SK-N-SH (cell line): ENCODE results near the gene OCIAD2. TPM values are rescaled to one million over a fixed set of nuclear protein-coding genes. Genes with fewer than 3 reads are reported as not detected.

Experiments
- CTCF ChIA-PET: fragments of 300-600, 350-600 bp; formaldehyde crosslinking; extraction: SDS; loops from one replicate; lab custom pipeline; 2021; lab: Yijun Ruan, JAX
- POLR2A ChIA-PET: fragments of 350-600 bp; sonication (Branson Sonifier 250); formaldehyde crosslinking; extraction: SDS; loops from one replicate; lab custom pipeline; 2020; ENCODE audit warnings: antibody characterized with exemption, inconsistent platforms; lab: Yijun Ruan, JAX
- DNase-seq: peaks from one replicate; pipeline ENCODE4 v3.0.0; 2012
- H2AFZ ChIP-seq: fragments of 200-600 bp; sonication (generic); 2 replicates; pipeline ENCODE4 v1.8.1; 2016; ENCODE audit warnings: antibody characterized with exemption, mild to moderate bottlenecking, low read depth
- H3F3A ChIP-seq: fragments of 200-600 bp; sonication (generic); replicated peaks from 2 replicates; pipeline ENCODE3; 2016; ENCODE audit warnings: antibody characterized with exemption, mild to moderate bottlenecking; ENCODE audit not compliant: insufficient read depth
- H3K27ac ChIP-seq, 2 experiments: fragments of 200-500 bp in 1 of 2; fragments of 200-600 bp in 1 of 2; sonication (Bioruptor generic) in 1 of 2; sonication (generic), shearing (Covaris generic) in 1 of 2; 2 replicates each; pipeline versions ENCODE4 v1.5.1 to v1.6.1; 2014 to 2016; ENCODE audit warnings: low read depth in 2 of 2, inconsistent platforms in 1 of 2, low read length in 1 of 2, mild to moderate bottlenecking in 1 of 2, mixed read lengths in 1 of 2
- H3K27me3 ChIP-seq: fragments of 200-600 bp; sonication (generic), shearing (Covaris generic); 2 replicates; pipeline ENCODE4 v1.6.1; 2016; ENCODE audit warnings: mixed run types; ENCODE audit not compliant: insufficient read depth
- H3K36me3 ChIP-seq, 2 experiments: fragments of 200-500 bp in 1 of 2; fragments of 200-600 bp in 1 of 2; sonication (Bioruptor generic) in 1 of 2; sonication (generic) in 1 of 2; replicated peaks in 1 of 2; 2 replicates each; pipeline versions ENCODE3 to v1.5.1; 2014 to 2016; ENCODE audit warnings: low read length in 1 of 2, mild to moderate bottlenecking in 1 of 2; ENCODE audit not compliant: insufficient read depth in 2 of 2, control insufficient read depth in 1 of 2
- H3K4me1 ChIP-seq, 2 experiments: fragments of 200-500 bp in 1 of 2; fragments of 200-600 bp in 1 of 2; sonication (Bioruptor generic) in 1 of 2; sonication (generic), shearing (Covaris generic) in 1 of 2; 2 replicates each; pipeline versions ENCODE4 v1.5.1 to v1.6.1; 2014 to 2016; ENCODE audit warnings: low read depth in 1 of 2, low read length in 1 of 2, mixed run types in 1 of 2; ENCODE audit not compliant: insufficient read depth in 2 of 2, control insufficient read depth in 1 of 2
- H3K4me2 ChIP-seq: fragments of 200-600 bp; sonication (generic), shearing (Covaris generic); 2 replicates; pipeline ENCODE4 v1.6.1; 2017; ENCODE audit warnings: mixed run types
- H3K4me3 ChIP-seq, 2 experiments: fragments of 200-500 bp in 1 of 2; fragments of 200-600 bp in 1 of 2; sonication (Bioruptor generic) in 1 of 2; sonication (generic), shearing (Covaris generic) in 1 of 2; 2 replicates each; pipeline versions ENCODE4 v1.5.1 to v1.8.1; 2014 to 2016; ENCODE audit warnings: low read depth in 2 of 2, inconsistent platforms in 1 of 2, low read length in 1 of 2, mild to moderate bottlenecking in 1 of 2, mixed read lengths in 1 of 2, moderate library complexity in 1 of 2
- H3K79me2 ChIP-seq: fragments of 200-600 bp; sonication (generic); 2 replicates; pipeline ENCODE4 v1.8.1; 2017; ENCODE audit warnings: mild to moderate bottlenecking; ENCODE audit not compliant: insufficient read depth
- H3K9ac ChIP-seq: fragments of 200-600 bp; sonication (generic); 2 replicates; pipeline ENCODE4 v1.6.1; 2017; ENCODE audit warnings: mixed run types
- H3K9me2 ChIP-seq: fragments of 200-600 bp; sonication (generic); 2 replicates; pipeline ENCODE4 v1.6.1; 2017; ENCODE audit warnings: mixed run types
- H3K9me3 ChIP-seq: fragments of 200-600 bp; sonication (generic); 2 replicates; pipeline ENCODE4 v1.6.1; 2017; ENCODE audit warnings: mixed run types, mild to moderate bottlenecking, moderate library complexity
- H4K20me1 ChIP-seq: fragments of 200-600 bp; sonication (generic); 2 replicates; pipeline ENCODE4 v1.6.1; 2017; ENCODE audit warnings: mild to moderate bottlenecking, mixed run types; ENCODE audit not compliant: insufficient read depth
- CHD2 ChIP-seq: fragments of 150-350 bp; IDR thresholded peaks from 2 replicates; pipeline ENCODE4 v1.6.1; 2018; ENCODE audit warnings: low read length; ENCODE audit not compliant: partially characterized antibody
- ELF1 ChIP-seq: IDR thresholded peaks from 2 replicates; pipeline ENCODE4 v1.4.0; 2012
- EP300 ChIP-seq, 2 experiments: IDR thresholded peaks; 2 replicates each; pipeline versions ENCODE4 v1.4.0 to v1.6.1; 2012; ENCODE audit warnings: borderline replicate concordance in 1 of 2, low read depth in 1 of 2, low read length in 1 of 2
- EZH2phosphoT487 ChIP-seq: fragments of 200-600 bp; sonication (generic); IDR thresholded peaks from 2 replicates; pipeline ENCODE4 v1.6.1; 2017; ENCODE audit warnings: low read depth, mixed run types, mild to moderate bottlenecking, antibody characterized with exemption, moderate library complexity, borderline replicate concordance
- FOXM1 ChIP-seq: IDR thresholded peaks from 2 replicates; pipeline ENCODE4 v1.4.0; 2012; ENCODE audit warnings: low read depth, mild to moderate bottlenecking
- GABPA ChIP-seq: IDR thresholded peaks from 2 replicates; pipeline ENCODE4 v1.4.0; 2012; ENCODE audit warnings: low read depth, mild to moderate bottlenecking
- GATA2 ChIP-seq: sonication (generic); formaldehyde crosslinking; IDR thresholded peaks from 2 replicates; pipeline ENCODE4 v1.5.0; 2020; ENCODE audit warnings: mild to moderate bottlenecking, missing genetic modification reagents
- JUND ChIP-seq: IDR thresholded peaks from 2 replicates; pipeline ENCODE4 v1.4.0; 2012
- MEF2A ChIP-seq: IDR thresholded peaks from 2 replicates; pipeline ENCODE4 v1.4.0; 2012; ENCODE audit warnings: low read depth, borderline replicate concordance
- SIN3A ChIP-seq: IDR thresholded peaks from 2 replicates; pipeline ENCODE4 v1.6.1; 2012; ENCODE audit warnings: low read depth, mild to moderate bottlenecking, low read length, moderate library complexity, borderline replicate concordance
- SMC3 ChIP-seq: IDR thresholded peaks from 2 replicates; pipeline ENCODE4 v1.6.1; 2012; ENCODE audit warnings: low read depth, low read length, improper control_type of control experiment
- TAF1 ChIP-seq: IDR thresholded peaks from 2 replicates; pipeline ENCODE4 v1.6.1; 2012; ENCODE audit warnings: low read depth, mild to moderate bottlenecking, low read length, moderate library complexity, borderline replicate concordance
- TEAD4 ChIP-seq: IDR thresholded peaks from 2 replicates; pipeline ENCODE4 v1.4.0; 2012; ENCODE audit warnings: mild to moderate bottlenecking, borderline replicate concordance; ENCODE audit not compliant: insufficient read depth
- YY1 ChIP-seq: IDR thresholded peaks from 2 replicates; pipeline ENCODE4 v1.4.0; 2012; ENCODE audit warnings: low read depth, mild to moderate bottlenecking
- ZBTB33 ChIP-seq: IDR thresholded peaks from 2 replicates; pipeline ENCODE4 v1.4.0; 2012; ENCODE audit warnings: low read depth, borderline replicate concordance
- WGBS: methylation state at CpG from one replicate; pipeline ENCODE4 v1.1.6; 2017; ENCODE audit warnings: low lambda C conversion rate; 5-methylcytosine and 5-hydroxymethylcytosine counted together
- polyA plus RNA-seq, 3 experiments: library from polyadenylated mRNA; depleted of rRNA; stranded (reverse); fragments of >200 nt; gene quantifications; 2 replicates each; pipeline ENCODE4 v1.2.3, GENCODE V29; 2012
- TF ChIP-seq, protein P1 (sequence below): IDR thresholded peaks from 2 replicates; pipeline ENCODE4 v1.4.0; 2012; ENCODE audit warnings: low read depth
- TF ChIP-seq, protein P2 (sequence below): IDR thresholded peaks from 2 replicates; pipeline ENCODE4 v1.6.1; 2012; ENCODE audit warnings: mild to moderate bottlenecking, low read depth, low read length, moderate library complexity

OCIAD2 gene
- polyA plus RNA-seq, 1 of the 3 experiments (the other 2 are of a cell fraction): 387 TPM

DNA sequence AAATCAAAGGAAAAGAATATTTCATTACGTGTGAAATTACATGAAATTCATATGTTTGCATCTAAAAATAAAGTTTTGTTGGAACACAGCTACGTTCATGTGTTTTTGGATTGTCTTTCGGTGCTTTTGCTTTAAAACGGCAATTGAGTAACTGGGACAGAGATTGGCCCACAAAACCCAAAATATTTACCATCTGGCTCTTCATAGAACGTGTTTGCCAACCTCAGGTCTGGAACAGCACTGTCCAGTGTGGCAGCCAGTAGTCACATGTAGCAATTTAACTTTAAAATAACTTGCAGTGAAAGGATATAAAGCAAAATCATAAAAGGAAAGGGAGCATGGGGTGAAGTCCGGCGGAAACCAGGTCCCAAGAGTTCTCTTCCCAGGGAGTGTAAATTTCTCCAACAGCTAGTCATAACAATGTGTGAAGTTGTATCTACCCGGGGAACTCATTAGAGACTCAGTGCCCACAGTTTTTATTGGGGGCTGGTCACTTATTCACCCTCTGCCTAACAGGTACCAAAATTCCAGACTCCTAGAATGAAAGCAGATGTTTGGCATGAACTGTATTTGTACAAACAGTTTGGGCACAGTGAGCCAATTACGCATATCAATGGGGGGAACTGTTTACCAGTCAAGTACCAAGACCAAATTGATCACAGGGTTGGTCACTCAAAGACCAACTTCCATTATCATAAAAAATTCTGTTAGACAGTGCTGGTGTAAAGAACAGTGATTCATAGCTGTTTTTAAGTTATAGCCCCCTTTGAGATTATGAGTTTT, 65.3 kb downstream of the OCIAD2 start:
- no peak overlapping the region for H3K4me3 ChIP-seq
- no peak for TF ChIP-seq FOXM1
- TF ChIP-seq EZH2phosphoT487: no peak
- TF ChIP-seq EP300 (IDR thresholded peaks at IDR 0.05; ENCODE audit: borderline replicate concordance in 1 of 2, low read depth in 1 of 2, low read length in 1 of 2): no peak
- TF ChIP-seq TAF1: no peak
- TF ChIP-seq, protein P1, sequence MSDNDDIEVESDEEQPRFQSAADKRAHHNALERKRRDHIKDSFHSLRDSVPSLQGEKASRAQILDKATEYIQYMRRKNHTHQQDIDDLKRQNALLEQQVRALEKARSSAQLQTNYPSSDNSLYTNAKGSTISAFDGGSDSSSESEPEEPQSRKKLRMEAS: no peak
- no peak for TF ChIP-seq JUND
- TF ChIP-seq ZBTB33: no peak
- no peak for TF ChIP-seq ELF1
- no peak for TF ChIP-seq SIN3A
- no peak for TF ChIP-seq GATA2 (CRISPR knock-in tag)
- TF ChIP-seq GABPA: no peak
- TF ChIP-seq YY1: no peak
- TF ChIP-seq MEF2A: no peak
- no peak overlapping the region for H3K9ac ChIP-seq
- H3K36me3 ChIP-seq: peaks cover 72 to 85% of the 10 kb centered on the region in 2 experiments
- H3K4me1 ChIP-seq: peaks cover 0 to 5% of the 10 kb centered on the region in 2 experiments; a peak in 1 of 4 replicates
- peaks cover 76% of the 10 kb centered on the region for H3K79me2 ChIP-seq
- no peak overlapping the region for H3K27ac ChIP-seq
- no peaks in the 10 kb centered on the region for H3K27me3 ChIP-seq
- no peaks in the 10 kb centered on the region for H4K20me1 ChIP-seq
- peaks cover 7% of the 10 kb centered on the region for H3F3A ChIP-seq
- no peak overlapping the region for H3K4me2 ChIP-seq
- no peaks in the 10 kb centered on the region; the same call in 1 of the 2 replicates for H3K9me2 ChIP-seq
- no peak overlapping the region for H2AFZ ChIP-seq
- WGBS: 94% methylated on average over 9 of the region's 9 CpGs
- no peaks in the 10 kb centered on the region for H3K9me3 ChIP-seq
- CTCF ChIA-PET: interaction anchor here (1.3 to 1.7 kb wide), 2 partner anchors 9 to 263 kb away, joined by 3 to 4 read pairs; no protein-coding TSS in a partner anchor
- DNase-seq: no peak
- POLR2A ChIA-PET: no interaction called here

DNA sequence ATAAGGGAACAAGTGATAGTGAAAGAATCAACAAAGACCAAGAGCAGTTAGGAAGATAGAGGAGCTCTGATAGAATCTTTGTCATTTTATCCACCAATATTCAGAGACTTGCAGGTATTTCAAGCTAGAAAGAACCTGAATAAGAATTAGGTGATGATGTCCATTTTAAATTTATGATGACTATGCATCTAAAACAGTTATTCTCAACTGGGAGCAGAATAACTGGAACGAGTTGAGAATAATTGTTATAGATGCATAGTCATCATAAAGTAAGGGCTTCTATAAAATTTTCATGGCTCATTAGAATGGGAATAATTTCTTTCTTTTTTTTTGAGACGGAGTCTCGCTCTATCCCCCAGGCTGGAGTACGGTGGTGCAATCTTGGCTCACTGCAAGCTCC, 69.9 kb downstream of the OCIAD2 start:
- ChIA-PET POLR2A (no interaction called here), CTCF (interaction anchor here (0.7 kb wide), 1 partner anchor 14 kb away, joined by 3 read pairs; no protein-coding TSS in a partner anchor)
- Histone ChIP-seq H3K9ac (no peak overlapping the region), H3K79me2 (peaks cover 94% of the 10 kb centered on the region), H3K9me2 (no peaks in the 10 kb centered on the region), H3K27ac (no peak overlapping the region), H4K20me1 (no peaks in the 10 kb centered on the region), H3K9me3 (no peaks in the 10 kb centered on the region), H3K4me1 (peaks cover 0 to 11% of the 10 kb centered on the region in 2 experiments; a peak in 3 of 4 replicates), H3F3A (peaks cover 12% of the 10 kb centered on the region), H3K4me2 (no peak overlapping the region), H2AFZ (no peak overlapping the region), H3K36me3 (peaks cover 51 to 71% of the 10 kb centered on the region in 2 experiments), H3K4me3 (no peak overlapping the region), H3K27me3 (no peaks in the 10 kb centered on the region)
- WGBS: 99% methylated on average over 4 of the region's 4 CpGs
- DNase-seq: no peak
- no peak for TF ChIP-seq SMC3
- no peak for TF ChIP-seq EP300 (IDR thresholded peaks at IDR 0.05; ENCODE audit: borderline replicate concordance in 1 of 2, low read depth in 1 of 2, low read length in 1 of 2)
- TF ChIP-seq, protein P2, sequence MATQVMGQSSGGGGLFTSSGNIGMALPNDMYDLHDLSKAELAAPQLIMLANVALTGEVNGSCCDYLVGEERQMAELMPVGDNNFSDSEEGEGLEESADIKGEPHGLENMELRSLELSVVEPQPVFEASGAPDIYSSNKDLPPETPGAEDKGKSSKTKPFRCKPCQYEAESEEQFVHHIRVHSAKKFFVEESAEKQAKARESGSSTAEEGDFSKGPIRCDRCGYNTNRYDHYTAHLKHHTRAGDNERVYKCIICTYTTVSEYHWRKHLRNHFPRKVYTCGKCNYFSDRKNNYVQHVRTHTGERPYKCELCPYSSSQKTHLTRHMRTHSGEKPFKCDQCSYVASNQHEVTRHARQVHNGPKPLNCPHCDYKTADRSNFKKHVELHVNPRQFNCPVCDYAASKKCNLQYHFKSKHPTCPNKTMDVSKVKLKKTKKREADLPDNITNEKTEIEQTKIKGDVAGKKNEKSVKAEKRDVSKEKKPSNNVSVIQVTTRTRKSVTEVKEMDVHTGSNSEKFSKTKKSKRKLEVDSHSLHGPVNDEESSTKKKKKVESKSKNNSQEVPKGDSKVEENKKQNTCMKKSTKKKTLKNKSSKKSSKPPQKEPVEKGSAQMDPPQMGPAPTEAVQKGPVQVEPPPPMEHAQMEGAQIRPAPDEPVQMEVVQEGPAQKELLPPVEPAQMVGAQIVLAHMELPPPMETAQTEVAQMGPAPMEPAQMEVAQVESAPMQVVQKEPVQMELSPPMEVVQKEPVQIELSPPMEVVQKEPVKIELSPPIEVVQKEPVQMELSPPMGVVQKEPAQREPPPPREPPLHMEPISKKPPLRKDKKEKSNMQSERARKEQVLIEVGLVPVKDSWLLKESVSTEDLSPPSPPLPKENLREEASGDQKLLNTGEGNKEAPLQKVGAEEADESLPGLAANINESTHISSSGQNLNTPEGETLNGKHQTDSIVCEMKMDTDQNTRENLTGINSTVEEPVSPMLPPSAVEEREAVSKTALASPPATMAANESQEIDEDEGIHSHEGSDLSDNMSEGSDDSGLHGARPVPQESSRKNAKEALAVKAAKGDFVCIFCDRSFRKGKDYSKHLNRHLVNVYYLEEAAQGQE: no peak
- TF ChIP-seq CHD2: no peak
- no peak for TF ChIP-seq SIN3A
- TF ChIP-seq TEAD4: no peak
- TF ChIP-seq ZBTB33: no peak
- TF ChIP-seq ELF1: no peak
